Mammary epithelial cell (primary cell): ENCODE measurements around the gene NT5M.

Source experiments
- EZH2 ChIP-seq: IDR thresholded peaks from 2 replicates; pipeline ENCODE4 v1.6.1; 2012; ENCODE audit warnings: low read length, inconsistent platforms, borderline replicate concordance
- TF ChIP-seq, protein P1 (sequence below), 2 donors: IDR thresholded peaks in 1 of 2; conservative IDR thresholded peaks in 1 of 2; 2 replicates each; pipeline ENCODE4 v1.5.1; 2011 to 2012; ENCODE audit warnings: inconsistent platforms in 2 of 2, low read length in 2 of 2, mild to moderate bottlenecking in 2 of 2, control low read depth in 1 of 2, low read depth in 1 of 2; ENCODE audit not compliant: insufficient read depth in 1 of 2; ENCODE audit errors: extremely low read depth in 1 of 2

DNA sequence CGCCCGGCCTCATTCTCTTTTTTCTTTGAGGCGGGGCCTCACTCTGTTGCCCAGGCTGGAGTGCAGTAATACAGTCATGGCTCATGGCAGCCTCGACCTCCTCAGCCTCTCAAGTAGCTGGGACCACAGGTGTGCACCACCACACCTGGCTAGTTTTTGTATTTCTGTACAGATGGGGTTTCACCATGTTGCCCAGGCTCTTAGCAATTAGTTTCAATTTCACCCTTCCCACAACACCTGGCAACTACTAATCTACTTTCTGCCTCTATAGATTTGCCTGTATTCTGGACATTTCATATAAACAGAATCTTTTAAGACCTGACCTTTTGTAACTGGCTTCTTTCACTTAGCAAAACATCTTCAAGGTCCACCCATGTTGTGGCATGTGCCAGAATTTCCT lies 8.0 kb upstream of the NT5M start:
- TF ChIP-seq, protein P1, sequence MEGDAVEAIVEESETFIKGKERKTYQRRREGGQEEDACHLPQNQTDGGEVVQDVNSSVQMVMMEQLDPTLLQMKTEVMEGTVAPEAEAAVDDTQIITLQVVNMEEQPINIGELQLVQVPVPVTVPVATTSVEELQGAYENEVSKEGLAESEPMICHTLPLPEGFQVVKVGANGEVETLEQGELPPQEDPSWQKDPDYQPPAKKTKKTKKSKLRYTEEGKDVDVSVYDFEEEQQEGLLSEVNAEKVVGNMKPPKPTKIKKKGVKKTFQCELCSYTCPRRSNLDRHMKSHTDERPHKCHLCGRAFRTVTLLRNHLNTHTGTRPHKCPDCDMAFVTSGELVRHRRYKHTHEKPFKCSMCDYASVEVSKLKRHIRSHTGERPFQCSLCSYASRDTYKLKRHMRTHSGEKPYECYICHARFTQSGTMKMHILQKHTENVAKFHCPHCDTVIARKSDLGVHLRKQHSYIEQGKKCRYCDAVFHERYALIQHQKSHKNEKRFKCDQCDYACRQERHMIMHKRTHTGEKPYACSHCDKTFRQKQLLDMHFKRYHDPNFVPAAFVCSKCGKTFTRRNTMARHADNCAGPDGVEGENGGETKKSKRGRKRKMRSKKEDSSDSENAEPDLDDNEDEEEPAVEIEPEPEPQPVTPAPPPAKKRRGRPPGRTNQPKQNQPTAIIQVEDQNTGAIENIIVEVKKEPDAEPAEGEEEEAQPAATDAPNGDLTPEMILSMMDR (conservative IDR thresholded peaks at IDR 0.05 in 1 of 2, IDR thresholded peaks at IDR 0.05 in 1 of 2; ENCODE audit: extremely low read depth in 1 of 2, insufficient read depth in 1 of 2, low read depth in 1 of 2, low read length in 2 of 2) = no peak
- no peak for TF ChIP-seq EZH2
